GM19463 (cell line): ENCODE data around the gene CAPS.

Source experiments
- ATAC-seq: cut with Tn5 transposase; IDR thresholded peaks from one replicate; pipeline ENCODE4 v1.9.1; 2021; ENCODE audit warnings: mild to moderate bottlenecking, moderate library complexity; ENCODE audit not compliant: unreplicated experiment

Gene CAPS

DNA sequence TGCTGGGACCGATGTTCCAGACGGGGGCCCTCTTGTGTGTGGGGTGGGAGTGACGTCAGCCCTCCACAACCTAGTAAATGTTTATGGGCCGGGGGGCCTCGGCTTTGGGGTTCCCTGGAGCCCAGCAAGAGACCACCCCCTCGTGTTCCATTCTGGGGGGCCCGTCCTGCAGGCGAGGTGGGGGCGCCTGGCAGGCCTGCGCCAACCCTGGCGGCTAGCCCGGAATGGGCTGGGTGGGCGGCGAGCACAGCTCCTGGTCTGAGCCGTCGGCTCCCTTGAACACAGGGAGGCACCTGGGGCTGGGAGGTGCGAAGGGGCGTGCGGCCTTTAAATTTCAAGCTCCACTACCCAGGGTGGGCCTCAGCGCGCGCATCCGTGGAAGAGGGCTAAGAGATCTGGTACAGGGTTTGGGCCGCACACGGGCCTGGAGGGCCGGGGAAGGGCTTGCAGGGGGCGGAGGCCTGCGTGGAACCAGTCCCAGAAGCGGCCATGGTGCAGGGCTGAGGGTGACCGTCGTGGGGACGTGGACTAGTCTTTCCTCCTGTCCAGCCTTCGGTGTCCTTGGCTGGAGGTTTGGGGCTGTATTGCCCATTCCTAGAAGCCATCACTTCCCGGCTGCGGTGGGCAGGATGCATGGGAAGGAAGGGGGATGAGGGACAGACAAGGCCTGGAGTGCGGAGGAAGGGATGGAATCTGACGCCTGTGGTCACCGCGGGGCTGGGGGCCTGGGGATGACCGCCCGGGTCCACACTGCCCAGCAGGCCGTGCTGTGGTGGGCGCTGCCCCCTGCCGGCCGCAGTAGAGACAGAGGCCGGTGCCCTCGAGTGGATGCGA is 21.9 kb upstream of the CAPS start:
- ATAC-seq = no peak

DNA sequence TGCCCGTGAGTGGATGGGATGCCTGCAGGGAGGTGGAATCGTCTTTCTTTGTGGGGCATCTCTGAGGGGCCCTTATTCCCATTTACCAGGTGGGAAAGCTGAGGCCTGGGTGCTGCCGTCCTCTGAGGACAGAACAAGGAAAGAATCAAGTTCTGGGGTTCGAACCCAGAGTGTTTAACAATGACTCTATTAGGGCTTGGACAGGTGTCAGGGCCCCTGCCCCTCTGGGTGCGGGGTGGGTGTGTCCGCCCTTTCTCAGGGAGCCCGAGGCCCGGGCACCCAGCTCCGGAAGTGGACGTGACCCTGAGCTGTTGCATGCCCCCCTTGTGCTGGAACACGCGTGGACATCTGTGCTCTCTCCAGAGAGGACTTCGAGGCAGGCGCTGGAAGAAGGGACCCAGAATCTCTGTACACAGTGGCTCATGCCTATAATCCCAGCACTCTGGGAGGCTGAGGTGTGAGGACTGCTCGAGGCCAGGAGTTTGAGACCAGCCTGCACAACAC is 21.2 kb upstream of the CAPS start:
- no peak for ATAC-seq

DNA sequence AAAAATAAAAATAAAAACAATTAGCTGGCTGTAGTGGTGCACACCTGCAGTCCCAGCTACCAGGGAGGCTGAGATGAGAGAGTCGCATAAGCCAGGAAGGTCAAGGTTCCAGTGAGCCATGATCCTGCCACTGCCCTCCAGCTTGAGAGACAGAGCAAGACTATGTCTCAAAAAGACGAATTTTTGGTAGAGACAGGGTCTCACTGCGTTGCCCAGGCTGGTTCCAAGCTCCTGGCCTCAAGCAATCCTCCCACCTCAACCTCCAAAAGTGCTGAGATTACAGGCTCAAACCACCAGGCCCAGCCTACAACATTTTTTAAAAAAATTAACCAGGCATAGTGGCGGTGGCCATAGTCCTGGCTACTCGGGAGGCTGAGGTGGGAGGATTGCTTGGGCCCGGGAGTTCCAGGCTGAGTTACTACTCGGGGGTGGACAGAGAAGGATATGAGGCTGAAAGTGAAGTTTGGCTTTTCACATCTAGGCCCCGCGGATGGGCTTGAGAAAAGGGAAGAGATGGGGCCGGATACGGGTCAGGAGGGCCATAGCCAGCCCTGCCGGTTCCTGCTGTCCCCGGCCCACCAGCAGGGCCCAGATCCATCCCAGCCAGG is 20.7 kb upstream of the CAPS start:
- ATAC-seq = no peak

DNA sequence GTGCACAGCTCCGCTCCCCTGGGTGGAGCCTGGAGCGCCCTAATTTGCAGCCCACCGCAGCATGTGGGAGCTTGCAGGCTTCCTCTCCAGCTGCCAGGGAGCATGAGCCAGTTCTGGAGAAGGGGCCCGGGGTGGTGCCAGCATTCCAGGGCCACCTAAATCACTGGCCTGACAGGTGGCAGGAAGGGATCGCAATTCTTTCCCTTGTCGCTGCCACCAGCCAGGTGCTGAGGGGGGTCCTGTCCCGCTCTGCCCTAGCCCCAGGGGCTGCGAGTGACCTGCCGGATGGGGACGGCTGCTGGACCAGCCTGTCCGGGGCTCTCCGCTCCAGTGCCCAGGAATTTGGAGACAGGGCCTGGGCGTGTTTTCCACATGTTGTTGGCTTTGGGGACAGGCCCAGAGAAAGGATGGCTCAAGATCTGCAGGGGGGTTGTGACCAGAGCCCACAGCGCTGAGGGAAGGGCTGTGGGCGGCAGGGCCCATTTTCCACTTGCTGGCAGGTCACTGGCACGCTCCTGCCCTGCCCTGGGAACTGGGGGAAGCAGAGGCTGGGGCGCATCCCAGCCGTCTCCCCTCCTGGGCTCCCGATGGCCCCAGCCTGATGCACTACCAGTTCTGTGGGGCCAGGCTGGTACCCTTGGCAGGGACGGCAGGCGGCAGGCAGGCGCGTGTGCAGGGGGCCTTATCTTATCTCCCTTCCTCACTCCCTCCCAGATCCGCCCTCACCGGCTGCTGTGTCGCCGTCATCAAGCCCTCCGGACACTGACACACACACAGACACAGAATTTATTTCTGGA is 19.9 kb upstream of the CAPS start:
- no peak for ATAC-seq

DNA sequence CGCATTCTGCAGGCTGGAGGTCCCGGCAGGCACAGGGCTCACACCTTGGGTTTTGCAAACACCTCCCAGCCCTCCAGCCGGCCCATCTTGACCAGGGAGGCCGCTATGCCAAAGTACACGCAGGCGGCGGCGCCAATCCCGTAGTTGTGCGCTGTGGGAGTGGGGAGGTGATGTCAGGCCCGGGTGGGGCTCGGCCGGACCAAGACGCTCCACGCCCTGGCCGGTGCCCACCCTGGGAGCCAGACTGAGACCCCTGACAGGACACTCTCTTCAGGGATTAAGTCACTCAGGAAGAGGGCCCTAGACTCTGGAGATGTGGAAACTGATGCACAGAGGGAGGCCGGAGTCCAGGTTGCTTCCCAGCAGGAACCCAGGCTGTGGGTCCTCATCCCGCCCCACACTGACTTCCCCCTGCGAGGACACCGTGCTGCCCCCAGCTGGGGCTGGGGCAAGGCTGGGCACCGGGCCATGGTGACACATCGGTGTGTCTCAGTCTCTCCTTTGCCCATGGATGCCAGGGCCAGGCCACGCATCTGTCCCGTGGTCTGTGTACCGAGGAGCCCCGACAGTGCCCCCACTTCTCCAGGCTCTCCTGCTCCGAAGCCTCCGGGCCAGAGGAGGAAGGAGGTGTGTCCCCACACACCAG is 19.2 kb upstream of the CAPS start:
- no peak for ATAC-seq

DNA sequence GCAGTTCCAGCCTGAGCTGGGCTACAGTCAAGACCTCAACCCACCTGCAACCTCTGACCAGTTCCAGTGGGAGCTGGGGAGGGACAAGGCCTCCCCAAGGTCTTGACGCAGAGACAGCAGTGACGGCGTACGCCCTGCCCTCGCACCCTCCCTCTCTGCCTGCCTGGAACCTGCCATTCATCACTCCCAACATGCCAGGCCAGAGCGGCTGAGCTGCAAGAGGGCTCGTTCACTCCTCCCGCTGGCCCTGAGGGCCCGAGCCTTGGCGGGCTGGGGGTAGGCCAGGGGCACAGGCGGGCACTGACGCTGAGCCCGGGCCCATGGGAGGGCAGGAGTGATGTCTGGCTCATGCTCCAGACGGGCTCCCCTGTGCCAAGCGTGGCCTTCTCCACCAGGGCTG is 18.6 kb upstream of the CAPS start:
- no peak for ATAC-seq

DNA sequence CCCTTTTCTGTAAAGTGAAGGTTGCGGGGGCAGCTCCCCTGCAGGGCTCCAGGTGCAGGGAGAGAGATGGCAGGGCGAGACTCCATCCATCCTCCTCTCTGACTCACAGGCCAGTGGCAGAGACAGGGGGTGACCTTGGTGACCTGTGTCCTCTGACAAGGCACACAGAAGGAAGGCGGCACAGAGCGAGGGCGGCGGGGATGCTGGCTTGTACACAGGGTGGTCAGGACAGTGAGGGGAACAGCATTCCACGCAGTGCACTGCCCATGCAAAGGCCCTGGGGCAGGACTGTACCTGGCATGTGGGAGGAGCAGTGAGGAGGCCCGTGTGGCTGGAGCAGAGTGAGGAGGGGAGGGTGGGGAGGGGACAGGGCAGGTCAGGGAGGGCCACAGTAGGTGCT is 18.2 kb upstream of the CAPS start:
- no peak for ATAC-seq

DNA sequence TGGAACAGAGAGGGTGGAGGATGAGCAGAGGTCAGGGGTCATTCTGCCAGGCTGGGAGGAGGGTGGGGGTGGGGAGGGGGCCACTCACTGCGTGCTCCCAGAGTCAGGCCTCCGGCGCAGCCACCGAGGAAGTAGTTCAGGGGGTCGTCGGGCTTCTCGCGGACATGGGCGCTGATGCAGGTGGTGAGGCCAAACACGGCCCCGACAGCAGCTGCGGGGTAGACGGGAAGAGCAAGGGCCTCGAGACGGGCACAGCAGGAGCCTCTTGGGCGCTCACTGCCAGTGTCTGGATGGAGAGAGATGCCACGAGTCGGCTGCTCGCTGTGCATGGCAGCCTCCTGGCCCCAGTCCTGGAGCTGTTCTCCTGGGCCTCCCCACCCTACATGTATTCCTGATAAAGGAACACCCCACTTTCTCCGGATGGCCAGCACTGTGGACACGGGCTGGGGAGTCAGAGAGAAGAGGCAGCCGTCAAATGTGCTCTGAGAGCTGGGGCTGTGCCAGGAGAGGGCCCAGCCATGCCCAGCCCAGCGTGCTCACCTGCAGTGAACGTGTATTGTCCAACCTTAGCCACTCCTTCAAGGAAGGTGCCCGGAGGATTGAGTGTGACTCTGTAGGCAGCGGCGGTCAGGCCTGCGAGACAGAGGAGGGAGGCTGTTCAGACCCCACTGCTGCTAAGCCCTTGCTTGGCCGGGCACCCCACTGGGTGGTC is 17.5 kb upstream of the CAPS start:
- no peak for ATAC-seq

DNA sequence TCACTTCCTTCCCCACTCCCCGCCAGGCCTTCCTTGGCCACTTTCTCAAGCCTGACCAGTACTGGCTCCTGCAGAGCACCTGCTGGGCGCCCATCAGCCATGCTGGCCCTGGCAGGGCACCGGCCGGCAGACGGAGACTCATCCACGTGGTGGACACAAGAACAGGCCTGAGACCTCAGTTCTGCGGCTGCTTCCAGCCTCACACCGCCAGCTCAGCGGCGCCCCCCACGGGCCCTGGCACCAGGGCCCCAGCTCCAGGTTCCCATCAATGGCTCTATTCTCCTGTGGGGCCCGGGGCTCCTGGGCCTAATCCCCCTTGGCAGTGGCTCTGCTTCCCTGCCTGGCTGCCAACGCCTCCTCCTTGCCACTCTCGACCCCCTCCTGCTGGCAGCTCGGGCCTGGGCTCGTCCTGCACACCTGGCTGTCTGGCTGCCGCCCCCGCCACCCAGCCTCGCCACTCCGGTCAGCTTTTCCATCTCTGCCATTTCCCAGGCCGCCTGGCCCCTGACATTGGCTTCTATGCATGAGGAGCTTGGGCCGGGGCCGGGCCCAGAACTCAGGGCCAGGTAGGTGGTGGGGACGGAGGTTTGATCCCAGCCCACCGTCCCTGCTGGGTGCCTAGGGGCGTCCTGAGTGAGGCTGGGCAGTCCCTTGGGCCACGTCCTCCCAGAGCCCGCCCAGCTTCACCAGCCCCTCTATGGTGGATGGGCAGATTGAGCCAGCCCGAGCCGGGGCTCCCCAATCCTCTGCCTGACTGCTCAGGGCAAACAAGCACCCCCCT is 16.7 kb upstream of the CAPS start:
- no peak for ATAC-seq

DNA sequence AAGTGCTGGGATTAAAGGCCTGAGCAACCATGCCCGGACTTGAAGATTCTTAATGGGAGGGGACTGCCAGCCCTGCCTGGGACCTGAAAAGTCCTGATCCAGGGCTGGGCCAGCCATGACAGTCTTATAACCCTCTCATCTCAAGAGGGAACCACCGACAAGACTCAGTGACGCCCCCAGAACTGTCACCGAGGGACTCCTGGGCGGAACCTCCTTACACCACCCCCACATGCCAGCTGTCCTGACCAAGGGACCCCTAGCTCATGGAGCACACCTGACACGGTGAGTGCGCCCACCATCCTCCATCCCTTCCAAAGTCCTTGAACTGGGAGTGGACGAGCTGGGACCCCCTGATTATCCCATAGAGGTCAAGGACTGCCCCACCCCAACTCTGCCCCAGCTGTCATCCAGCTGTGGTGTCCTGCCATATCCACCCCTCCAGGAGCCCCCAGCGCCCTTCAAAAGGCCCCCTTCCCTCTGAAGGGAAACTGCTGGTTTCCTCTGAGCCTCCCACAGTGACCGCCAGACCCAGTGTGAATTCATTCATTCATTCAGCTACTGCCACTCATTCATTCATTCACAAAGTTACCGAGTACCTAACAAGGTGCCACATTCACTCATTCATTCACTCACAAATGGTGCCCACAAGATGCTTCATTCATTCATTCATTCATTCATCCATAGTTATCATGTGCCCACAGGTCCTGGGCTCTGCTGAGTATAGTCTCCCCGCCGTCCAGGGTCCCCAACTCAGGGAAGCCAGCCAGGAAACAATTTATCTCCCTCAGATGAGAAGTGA is 14.1 kb upstream of the CAPS start:
- no peak for ATAC-seq

DNA sequence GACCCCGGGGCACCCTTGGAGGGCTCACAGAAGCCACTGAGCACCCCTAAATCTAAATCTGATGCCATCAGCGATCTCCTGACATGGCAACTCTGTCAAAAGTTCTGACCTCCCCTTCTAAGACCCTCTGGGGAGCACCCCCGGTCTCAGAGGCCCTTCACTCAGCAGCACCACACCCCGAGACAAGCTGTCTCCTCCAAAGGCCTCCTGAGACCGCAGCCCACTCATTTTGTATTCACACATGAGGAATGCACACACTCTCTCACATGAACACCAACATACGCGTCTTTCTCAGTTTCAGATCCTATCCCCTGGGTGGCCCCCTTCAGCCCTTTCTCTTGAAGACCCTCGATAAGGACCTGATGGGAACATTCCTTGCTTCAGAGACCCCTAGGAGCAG is 13.1 kb upstream of the CAPS start:
- ATAC-seq = no peak

DNA sequence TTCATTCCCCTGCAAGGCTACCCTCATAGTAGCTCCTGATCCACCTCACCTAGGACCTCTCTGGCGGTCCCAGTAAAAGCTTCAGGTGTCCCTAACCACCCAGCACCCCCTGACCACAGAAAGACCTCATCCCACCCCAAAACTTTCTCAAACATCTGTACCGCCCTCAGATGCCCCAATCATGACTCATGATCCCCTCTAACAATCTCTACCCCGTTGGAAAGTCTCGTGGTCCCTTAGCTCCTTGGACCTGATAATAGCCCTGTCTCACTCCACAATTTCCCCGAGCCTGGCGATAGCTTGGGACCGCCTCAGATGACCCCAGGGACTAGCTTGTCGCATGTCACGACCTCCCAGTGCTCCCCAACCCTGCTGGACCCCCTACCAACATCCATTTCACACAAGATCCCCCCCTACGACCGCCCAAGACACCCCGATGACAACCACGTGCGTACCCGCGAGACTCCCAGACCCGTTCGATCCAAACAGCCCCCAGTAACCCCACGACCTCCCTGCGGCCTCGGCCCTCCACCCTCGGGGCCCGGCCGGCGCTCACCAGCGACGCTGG is 10.9 kb upstream of the CAPS start:
- no peak for ATAC-seq

DNA sequence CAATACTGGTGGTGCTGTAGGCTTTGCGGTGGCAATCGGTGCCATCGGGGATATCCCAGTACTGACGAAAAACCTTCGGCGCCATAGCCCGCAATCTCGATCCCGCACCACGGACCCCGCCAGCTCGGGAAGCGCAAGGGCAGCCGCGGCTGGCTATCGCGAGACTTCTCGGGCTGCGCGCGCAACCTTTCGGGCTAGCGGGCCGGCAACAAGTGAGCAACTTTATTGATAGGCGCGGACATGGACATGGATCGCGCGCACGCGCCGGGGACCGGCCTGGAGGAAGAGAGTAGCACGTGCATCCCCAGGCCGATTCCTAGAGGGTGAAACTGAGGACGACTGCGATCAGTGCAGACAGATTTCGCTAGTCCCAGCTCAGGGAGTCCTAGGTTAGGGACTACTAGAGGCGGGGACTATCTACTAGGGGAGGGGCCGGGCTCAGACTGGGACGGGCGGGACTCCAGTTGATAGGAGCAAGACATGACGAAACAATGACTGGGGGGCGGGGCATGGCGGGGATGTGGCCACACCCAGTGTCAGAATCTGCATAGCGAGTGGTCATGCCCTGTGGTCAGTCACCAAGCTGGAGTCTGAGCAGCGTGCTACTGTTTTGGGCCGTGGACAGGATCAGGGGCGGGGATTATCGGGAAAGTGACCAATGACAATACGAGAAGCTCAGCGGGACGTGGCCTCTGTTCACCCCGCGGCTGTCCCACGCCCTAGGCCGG is 10.3 kb upstream of the CAPS start, which contains the start of gene NDUFA11:
Gene NDUFA11 (minus strand): TSS at position 167 of the 728 bp plus-strand sequence. CDS start 82 bp downstream, at position 85.
- peak; percentile 24 for ATAC-seq

DNA sequence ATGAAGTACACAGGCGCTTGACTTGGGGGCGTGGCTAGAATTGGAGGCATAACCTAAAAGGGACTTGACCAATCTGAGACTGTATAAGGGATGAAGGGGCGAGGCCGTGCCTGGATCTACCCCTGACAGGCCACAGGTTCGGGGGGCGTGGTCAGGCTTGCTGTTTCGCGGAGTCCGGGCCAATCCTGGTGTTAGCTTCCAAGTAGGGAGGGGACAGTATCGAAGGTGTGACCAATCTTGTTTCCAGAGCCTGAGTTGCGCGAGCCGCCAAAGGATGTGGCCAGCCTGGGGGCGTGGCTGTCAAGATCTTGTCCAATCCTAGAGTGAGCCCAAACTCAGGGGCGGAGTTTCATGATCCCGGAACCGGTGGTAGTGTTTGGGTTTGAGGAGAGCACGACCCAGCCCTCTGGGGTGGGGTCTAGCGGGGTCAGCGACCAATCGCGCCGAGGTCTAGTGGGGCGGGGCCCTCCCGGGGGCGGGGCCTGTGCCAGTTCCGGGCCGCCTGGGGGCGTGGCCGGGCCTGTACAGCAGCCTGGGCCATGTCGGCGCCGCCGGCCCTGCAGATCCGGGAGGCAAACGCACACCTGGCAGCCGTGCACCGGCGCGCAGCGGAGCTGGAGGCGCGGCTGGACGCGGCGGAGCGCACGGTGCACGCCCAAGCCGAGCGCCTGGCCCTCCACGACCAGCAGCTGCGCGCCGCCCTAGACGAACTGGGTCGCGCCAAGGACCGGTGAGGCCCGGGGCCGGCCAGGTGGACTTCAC is 9.5 kb upstream of the CAPS start, which contains the start of gene VMAC:
Gene VMAC (plus strand): TSS at position 521 of the 762 bp plus-strand sequence. CDS start 19 bp downstream, at position 540.
- ATAC-seq = peak; percentile 78

DNA sequence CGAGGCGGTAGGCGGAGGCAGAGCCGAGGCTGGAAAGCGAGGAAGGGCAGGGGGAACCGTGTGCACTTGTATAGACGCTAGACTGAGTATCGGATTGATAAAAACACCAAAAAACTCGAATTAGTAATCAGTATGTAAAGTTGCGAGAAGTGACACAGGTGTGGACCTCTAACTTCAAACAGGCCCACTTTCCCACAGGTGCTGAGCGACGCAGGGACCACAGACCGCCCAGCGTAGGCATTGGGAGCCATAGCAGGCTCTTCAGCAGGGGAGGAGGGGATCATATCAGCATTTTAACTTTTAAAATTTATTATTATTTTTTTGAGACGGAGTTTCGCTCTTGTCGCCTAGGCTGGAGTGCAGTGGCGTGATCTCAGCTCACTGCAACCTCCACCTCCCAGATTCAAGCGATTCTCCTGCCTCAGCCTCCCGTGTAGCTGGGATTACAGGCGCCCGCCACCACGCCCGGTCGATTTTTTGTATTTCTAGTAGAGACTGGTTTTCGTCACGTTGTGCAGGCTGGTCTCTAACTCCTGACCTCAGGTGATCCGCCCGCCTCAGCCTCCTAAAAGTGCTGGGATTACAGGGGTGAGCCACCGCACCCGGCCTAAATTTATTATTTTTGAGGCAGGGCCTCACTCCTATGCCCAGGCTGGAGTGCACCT is 8.8 kb upstream of the CAPS start:
- ATAC-seq = no peak

DNA sequence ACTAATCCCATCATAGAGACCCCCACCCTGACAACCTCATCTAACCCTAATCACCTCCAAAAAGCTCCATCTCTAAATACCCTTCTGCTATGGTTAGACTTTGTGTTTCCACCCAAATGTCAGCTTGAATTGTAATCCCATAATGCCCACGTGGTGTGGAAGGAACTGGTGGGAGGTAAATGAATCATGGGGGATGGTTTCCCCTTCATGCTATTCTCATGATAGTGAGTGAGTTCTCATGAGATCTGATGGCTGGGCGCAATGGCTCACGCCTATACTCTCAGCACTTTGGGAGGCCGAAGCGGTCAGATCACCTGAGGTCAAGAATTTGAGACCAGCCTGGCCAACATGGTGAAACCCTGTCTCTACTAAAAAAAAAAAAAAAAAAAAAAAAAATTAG is 6.8 kb upstream of the CAPS start:
- ATAC-seq = no peak
